Measurements from ENCODE around the gene SLC38A5. TPM values are rescaled to one million over a fixed set of nuclear protein-coding genes. Genes with fewer than 3 reads are reported as not detected.

The SLC38A5 gene
- polyA plus RNA-seq, 1 of the 3 experiments (the other 2 are of a cell fraction) = 0.33 TPM

DNA sequence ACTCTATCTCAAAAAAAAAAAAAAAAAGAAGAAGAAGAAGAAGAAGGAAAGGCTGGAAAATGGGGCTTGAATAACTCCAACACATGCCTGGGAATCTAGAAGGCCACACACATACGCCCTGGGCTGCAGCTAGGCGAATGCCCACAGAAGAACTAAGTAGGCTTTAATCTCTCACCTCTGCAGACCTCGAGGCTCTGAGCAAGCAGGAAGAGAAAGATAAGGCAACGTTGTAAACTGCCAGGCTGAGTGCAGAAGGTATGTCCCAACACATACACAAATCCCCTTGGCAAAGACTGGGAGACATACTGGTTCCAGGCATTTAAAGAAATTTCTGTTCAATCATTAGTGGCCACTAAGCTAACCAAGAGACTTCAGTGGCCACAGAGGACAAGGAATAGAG is 18.4 kb downstream of the SLC38A5 start:
- Histone ChIP-seq H3K27me3 (ENCODE audit: insufficient read depth) (peaks cover 18% of the 10 kb centered on the region; the same call in 1 of the 2 replicates), H3K9me2 (no peaks in the 10 kb centered on the region), H3K36me3 (replicated peaks in 1 of 2; ENCODE audit: control insufficient read depth in 1 of 2, insufficient read depth in 2 of 2, low read length in 1 of 2) (no peaks in the 10 kb centered on the region), H3K4me1 (ENCODE audit: control insufficient read depth in 1 of 2, insufficient read depth in 2 of 2, low read depth in 1 of 2, low read length in 1 of 2) (no peaks in the 10 kb centered on the region), H3K9ac (no peak overlapping the region), H3K4me2 (no peak overlapping the region), H3K4me3 (ENCODE audit: low read depth in 2 of 2, low read length in 1 of 2) (no peak overlapping the region), H3K79me2 (ENCODE audit: insufficient read depth) (no peaks in the 10 kb centered on the region), H4K20me1 (ENCODE audit: insufficient read depth) (no peaks in the 10 kb centered on the region), H3K27ac (ENCODE audit: low read depth in 2 of 2, low read length in 1 of 2) (no peak overlapping the region), H2AFZ (ENCODE audit: low read depth) (no peak overlapping the region), H3F3A (replicated peaks; ENCODE audit: insufficient read depth) (no peaks in the 10 kb centered on the region), H3K9me3 (no peaks in the 10 kb centered on the region)
- TF ChIP-seq, protein P1, sequence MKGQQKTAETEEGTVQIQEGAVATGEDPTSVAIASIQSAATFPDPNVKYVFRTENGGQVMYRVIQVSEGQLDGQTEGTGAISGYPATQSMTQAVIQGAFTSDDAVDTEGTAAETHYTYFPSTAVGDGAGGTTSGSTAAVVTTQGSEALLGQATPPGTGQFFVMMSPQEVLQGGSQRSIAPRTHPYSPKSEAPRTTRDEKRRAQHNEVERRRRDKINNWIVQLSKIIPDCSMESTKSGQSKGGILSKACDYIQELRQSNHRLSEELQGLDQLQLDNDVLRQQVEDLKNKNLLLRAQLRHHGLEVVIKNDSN (IDR thresholded peaks at IDR 0.05; ENCODE audit: borderline replicate concordance, low read depth) = no peak
- TF ChIP-seq, protein P2, sequence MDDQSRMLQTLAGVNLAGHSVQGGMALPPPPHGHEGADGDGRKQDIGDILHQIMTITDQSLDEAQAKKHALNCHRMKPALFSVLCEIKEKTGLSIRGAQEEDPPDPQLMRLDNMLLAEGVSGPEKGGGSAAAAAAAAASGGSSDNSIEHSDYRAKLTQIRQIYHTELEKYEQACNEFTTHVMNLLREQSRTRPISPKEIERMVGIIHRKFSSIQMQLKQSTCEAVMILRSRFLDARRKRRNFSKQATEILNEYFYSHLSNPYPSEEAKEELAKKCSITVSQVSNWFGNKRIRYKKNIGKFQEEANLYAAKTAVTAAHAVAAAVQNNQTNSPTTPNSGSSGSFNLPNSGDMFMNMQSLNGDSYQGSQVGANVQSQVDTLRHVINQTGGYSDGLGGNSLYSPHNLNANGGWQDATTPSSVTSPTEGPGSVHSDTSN (IDR thresholded peaks at IDR 0.05) = no peak
- no peak for TF ChIP-seq GATA2 (CRISPR knock-in tag; IDR thresholded peaks at IDR 0.05)
- no peak for TF ChIP-seq MEF2A (IDR thresholded peaks at IDR 0.05; ENCODE audit: borderline replicate concordance, low read depth)
- TF ChIP-seq POLR2AphosphoS5 (IDR thresholded peaks at IDR 0.05; ENCODE audit: low read depth, low read length) = no peak
- TF ChIP-seq NFIC (IDR thresholded peaks at IDR 0.05; ENCODE audit: borderline replicate concordance) = no peak
- no peak for TF ChIP-seq EP300 (IDR thresholded peaks at IDR 0.05; ENCODE audit: borderline replicate concordance in 1 of 2, low read depth in 1 of 2, low read length in 1 of 2)
- TF ChIP-seq RFX5 (IDR thresholded peaks at IDR 0.05; ENCODE audit: low read length) = no peak
- TF ChIP-seq, protein P3, sequence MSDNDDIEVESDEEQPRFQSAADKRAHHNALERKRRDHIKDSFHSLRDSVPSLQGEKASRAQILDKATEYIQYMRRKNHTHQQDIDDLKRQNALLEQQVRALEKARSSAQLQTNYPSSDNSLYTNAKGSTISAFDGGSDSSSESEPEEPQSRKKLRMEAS (IDR thresholded peaks at IDR 0.05; ENCODE audit: low read depth) = no peak
- TF ChIP-seq FOSL2 (IDR thresholded peaks at IDR 0.05; ENCODE audit: borderline replicate concordance, low read depth) = no peak
- TF ChIP-seq RCOR1 (IDR thresholded peaks at IDR 0.05; ENCODE audit: low read length) = no peak
- TF ChIP-seq CHD2 (IDR thresholded peaks at IDR 0.05; ENCODE audit: low read length, partially characterized antibody) = no peak
- no peak for TF ChIP-seq RXRA (IDR thresholded peaks at IDR 0.05; ENCODE audit: borderline replicate concordance, low read depth)
- TF ChIP-seq, protein P4, sequence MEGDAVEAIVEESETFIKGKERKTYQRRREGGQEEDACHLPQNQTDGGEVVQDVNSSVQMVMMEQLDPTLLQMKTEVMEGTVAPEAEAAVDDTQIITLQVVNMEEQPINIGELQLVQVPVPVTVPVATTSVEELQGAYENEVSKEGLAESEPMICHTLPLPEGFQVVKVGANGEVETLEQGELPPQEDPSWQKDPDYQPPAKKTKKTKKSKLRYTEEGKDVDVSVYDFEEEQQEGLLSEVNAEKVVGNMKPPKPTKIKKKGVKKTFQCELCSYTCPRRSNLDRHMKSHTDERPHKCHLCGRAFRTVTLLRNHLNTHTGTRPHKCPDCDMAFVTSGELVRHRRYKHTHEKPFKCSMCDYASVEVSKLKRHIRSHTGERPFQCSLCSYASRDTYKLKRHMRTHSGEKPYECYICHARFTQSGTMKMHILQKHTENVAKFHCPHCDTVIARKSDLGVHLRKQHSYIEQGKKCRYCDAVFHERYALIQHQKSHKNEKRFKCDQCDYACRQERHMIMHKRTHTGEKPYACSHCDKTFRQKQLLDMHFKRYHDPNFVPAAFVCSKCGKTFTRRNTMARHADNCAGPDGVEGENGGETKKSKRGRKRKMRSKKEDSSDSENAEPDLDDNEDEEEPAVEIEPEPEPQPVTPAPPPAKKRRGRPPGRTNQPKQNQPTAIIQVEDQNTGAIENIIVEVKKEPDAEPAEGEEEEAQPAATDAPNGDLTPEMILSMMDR (IDR thresholded peaks at IDR 0.05) = no peak
- TF ChIP-seq SIN3A (IDR thresholded peaks at IDR 0.05; ENCODE audit: borderline replicate concordance, low read depth, low read length) = no peak
- no peak for TF ChIP-seq ELF1 (IDR thresholded peaks at IDR 0.05)
- no peak for TF ChIP-seq TAF1 (IDR thresholded peaks at IDR 0.05; ENCODE audit: borderline replicate concordance, low read depth, low read length)
- TF ChIP-seq FOXM1 (IDR thresholded peaks at IDR 0.05; ENCODE audit: low read depth) = no peak
- TF ChIP-seq, protein P5, sequence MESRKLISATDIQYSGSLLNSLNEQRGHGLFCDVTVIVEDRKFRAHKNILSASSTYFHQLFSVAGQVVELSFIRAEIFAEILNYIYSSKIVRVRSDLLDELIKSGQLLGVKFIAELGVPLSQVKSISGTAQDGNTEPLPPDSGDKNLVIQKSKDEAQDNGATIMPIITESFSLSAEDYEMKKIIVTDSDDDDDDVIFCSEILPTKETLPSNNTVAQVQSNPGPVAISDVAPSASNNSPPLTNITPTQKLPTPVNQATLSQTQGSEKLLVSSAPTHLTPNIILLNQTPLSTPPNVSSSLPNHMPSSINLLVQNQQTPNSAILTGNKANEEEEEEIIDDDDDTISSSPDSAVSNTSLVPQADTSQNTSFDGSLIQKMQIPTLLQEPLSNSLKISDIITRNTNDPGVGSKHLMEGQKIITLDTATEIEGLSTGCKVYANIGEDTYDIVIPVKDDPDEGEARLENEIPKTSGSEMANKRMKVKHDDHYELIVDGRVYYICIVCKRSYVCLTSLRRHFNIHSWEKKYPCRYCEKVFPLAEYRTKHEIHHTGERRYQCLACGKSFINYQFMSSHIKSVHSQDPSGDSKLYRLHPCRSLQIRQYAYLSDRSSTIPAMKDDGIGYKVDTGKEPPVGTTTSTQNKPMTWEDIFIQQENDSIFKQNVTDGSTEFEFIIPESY (IDR thresholded peaks at IDR 0.05; ENCODE audit: borderline replicate concordance, low read depth) = no peak
- TF ChIP-seq TCF12 (IDR thresholded peaks at IDR 0.05) = no peak
- 6% methylated on average over 4 of the region's 4 CpGs for WGBS (ENCODE audit: low lambda C conversion rate)
- ChIA-PET CTCF (no interaction called here), POLR2A (no interaction called here)
- DNase-seq = no peak

All from SK-N-SH (cell line).